ENCODE measurements around the gene PPP6R2.

Gene PPP6R2

DNA sequence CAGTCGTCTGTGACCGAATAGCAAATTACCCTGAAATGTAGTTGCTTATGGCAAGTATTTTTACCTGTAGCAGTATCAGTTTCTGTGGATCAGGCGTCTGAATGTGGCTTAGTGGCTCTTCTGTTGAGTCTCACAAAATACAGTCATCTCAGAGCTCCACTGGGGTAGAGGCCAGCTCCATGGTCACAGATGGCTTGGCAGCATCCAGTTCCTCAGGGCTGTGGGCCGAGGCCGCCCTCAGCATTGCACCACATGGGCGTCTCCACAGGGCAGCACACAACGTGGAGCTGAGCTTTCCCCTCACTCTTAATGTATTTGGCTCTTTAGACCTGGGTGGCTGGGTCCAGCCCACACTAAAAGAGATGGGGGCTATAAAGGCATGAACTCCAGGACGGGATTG lies 73.9 kb downstream of the PPP6R2 start:
- no peak for DNase-seq (ENCODE audit: low read depth, low spot score)
- no peak overlapping the region for H3K4me3 ChIP-seq (ENCODE audit: low read depth, low read length)
- no peak for TF ChIP-seq CTCF (IDR thresholded peaks at IDR 0.05; ENCODE audit: low read depth, low read length)
- in situ Hi-C loops (cut with HindIII; ENCODE audit: low sequenced_read_pairs), result no loop called here

DNA sequence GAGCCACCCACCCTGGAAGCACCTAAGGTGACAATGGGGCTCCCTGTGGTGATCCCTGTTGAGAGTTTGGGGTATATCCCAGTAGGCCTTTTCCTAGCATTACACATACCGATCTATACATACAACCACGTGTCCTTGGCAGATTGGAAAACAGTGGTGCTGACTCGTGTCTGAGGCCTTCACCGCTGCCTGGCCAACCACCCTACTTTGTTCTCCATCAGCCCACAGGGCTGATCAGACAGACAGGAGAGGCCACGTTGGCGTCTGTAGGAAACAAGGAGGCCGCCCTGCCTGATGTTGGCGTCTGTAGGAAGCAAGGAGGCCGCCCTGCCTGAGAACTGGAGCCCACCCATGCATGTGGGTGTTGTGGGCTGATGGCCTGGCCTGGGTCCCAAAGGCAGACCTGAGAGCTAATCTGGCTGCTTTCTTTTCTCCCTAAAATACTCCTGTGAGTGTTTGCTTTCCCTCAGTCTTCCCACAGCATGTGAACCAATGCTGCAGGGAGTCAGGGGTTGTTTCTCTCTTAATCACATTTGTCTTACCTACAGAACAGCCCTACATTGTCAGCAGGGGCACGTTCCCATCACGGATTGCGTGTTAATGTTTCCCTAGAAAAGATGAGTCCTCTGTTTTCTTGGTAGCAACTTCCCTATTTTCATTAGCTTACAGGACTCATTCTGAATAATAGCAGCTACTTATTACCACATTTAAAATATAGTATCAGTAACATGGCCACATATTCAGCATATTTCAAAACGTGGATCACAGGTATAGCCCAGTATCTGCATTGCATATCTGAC lies 74.5 kb downstream of the PPP6R2 start:
- DNase-seq (ENCODE audit: low read depth, low spot score), result no peak
- H3K4me3 ChIP-seq (ENCODE audit: low read depth, low read length), result no peak overlapping the region
- TF ChIP-seq CTCF (IDR thresholded peaks at IDR 0.05; ENCODE audit: low read depth, low read length), result no peak
- in situ Hi-C loops (cut with HindIII; ENCODE audit: low sequenced_read_pairs), result no loop called here

- in situ Hi-C loops (cut with HindIII; ENCODE audit: low sequenced_read_pairs), result no loop called here
- H3K4me3 ChIP-seq (ENCODE audit: low read depth, low read length), result no peak overlapping the region
- no peak for DNase-seq (ENCODE audit: low read depth, low spot score)
- TF ChIP-seq CTCF (IDR thresholded peaks at IDR 0.05; ENCODE audit: low read depth, low read length), result no peak
Observed at GRCh38 chr22:50418624-50419023, 75.5 kb downstream of the PPP6R2 start.

DNA sequence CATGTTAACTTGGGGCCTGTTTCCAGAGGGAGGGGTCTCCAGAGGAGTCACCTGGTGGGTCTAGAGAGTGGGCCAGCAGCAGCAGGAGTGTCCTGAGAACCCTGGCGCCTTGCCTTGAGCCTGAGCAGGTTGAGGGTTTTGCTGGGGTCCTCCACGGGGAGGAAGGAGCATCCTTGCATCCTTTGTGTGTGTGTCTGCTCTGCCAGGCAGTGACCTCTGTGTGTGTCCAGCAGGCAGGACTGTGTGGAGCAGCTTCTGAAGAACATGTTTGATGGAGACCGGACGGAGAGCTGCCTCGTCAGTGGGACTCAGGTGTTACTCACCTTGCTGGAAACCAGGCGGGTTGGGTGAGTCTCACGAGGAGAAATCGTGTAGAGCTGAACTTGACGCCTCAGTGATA lies 76.0 kb downstream of the PPP6R2 start:
- in situ Hi-C loops (cut with HindIII; ENCODE audit: low sequenced_read_pairs), result no loop called here

DNA sequence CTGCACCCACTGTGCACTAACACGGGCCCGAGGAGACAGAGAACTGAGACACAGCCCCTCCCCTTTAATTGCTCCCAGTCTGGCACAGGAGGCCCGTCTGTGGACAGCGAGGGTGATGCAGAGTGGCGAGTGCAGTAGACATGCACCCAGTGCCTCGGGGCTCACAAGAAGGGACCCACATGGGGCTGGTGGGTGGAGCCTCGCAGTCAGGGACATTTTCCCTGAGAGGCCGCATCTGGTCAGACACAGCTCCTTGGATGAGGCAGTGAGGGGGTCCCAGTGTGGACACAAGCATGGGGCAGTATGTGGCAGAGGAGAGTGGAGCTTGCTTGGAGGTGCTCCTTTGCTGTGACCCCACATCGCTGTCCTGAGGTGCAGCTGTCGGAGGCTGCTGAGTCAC lies 76.9 kb downstream of the PPP6R2 start:
- no peak for DNase-seq (ENCODE audit: low read depth, low spot score)
- in situ Hi-C loops (cut with HindIII; ENCODE audit: low sequenced_read_pairs), result no loop called here
- TF ChIP-seq CTCF (IDR thresholded peaks at IDR 0.05; ENCODE audit: low read depth, low read length), result no peak
- H3K4me3 ChIP-seq (ENCODE audit: low read depth, low read length), result no peak overlapping the region

More for the DNA sequence above, 76.0 kb downstream of the PPP6R2 start:
- no peak overlapping the region for H3K4me3 ChIP-seq (ENCODE audit: low read depth, low read length)
- TF ChIP-seq CTCF (IDR thresholded peaks at IDR 0.05; ENCODE audit: low read depth, low read length), result no peak
- no peak for DNase-seq (ENCODE audit: low read depth, low spot score)

DNA sequence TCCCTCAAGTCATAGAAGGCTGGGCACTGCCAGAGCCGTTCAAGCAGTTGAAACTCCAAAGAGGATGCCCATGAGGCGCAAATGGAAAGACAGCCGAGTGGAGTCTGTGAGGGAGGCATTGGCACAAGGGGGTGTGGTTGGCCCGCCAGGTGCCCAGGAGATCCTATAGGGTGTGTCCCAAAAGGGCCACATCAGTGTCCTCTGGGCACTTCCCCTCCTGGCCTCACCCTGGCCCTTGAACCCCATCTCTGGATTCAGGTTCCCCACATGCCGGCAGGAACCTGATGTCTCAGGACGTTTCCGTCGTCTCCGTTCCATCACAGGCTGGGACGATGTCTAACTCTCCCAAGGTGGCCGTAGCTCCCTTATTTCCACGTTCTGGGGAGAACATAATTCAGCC lies 77.5 kb downstream of the PPP6R2 start:
- TF ChIP-seq CTCF (IDR thresholded peaks at IDR 0.05; ENCODE audit: low read depth, low read length), result no peak
- no peak overlapping the region for H3K4me3 ChIP-seq (ENCODE audit: low read depth, low read length)
- DNase-seq (ENCODE audit: low read depth, low spot score), result no peak
- in situ Hi-C loops (cut with HindIII; ENCODE audit: low sequenced_read_pairs), result no loop called here
